Bronchial epithelial cell (primary cell): ENCODE data around the gene DIP2A. TPM values are rescaled to one million over a fixed set of nuclear protein-coding genes. Genes with fewer than 3 reads are reported as not detected.
A peak's percentile ranks its signal among the peaks of the same experiment; 100 is the strongest.

Experiments used
- DNase-seq: peaks from one replicate; pipeline ENCODE4 v3.0.0-alpha.2; 2010; ENCODE audit warnings: low read depth
- FAIRE-seq: peaks from 2 replicates; lab custom pipeline; 2011; peaks lifted over from hg19 to GRCh38; lab: Jason Lieb, UNC
- H3K27me3 ChIP-seq: 2 replicates; pipeline ENCODE4 v1.5.1; 2011; ENCODE audit warnings: low read length; ENCODE audit not compliant: control insufficient read depth, insufficient read depth
- H3K36me3 ChIP-seq: 2 replicates; pipeline ENCODE4 v1.5.1; 2011; ENCODE audit warnings: low read length; ENCODE audit not compliant: control insufficient read depth, insufficient read depth
- H3K4me3 ChIP-seq: 2 replicates; pipeline ENCODE4 v1.5.1; 2011; ENCODE audit warnings: mild to moderate bottlenecking, low read depth, low read length, control low read depth
- total RNA-seq: library from RNA; depleted of rRNA; stranded (reverse); fragments of >200 nt; gene quantifications from 2 replicates; pipeline ENCODE4 v1.2.1, GENCODE V29; 2014
- TF ChIP-seq, protein P1 (sequence below): IDR thresholded peaks from 2 replicates; pipeline ENCODE4 v1.5.1; 2011; ENCODE audit warnings: mild to moderate bottlenecking, moderate library complexity, low read length, control low read depth, inconsistent platforms; ENCODE audit not compliant: insufficient read depth, severe bottlenecking

The DIP2A gene
- total RNA-seq, 1 donor from 2014 or later: 28.2 TPM

DNA sequence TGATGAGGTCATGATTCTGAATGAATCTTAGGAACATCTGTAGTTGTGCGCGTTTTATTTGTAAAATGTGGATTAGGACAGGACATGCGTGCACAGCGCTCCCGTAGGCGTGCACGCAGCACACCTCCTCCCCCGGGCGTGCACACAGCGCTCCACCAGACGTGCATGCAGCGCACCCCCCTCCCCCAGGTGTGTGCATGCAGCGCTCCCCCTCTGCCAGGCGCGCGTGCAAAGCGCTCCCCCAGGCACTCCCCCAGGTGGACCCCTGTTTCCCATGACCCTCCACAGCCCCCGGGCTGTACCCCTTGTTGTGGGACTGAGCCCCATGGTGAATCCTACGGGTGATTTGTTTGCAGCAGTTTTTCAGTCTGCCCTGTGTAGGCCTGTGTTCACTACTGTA lies 84.6 kb downstream of the DIP2A start:
- no peaks in the 10 kb centered on the region for H3K27me3 ChIP-seq
- DNase-seq (no peak), FAIRE-seq (no peak)
- H3K4me3 ChIP-seq: no peak overlapping the region
- TF ChIP-seq, protein P1, sequence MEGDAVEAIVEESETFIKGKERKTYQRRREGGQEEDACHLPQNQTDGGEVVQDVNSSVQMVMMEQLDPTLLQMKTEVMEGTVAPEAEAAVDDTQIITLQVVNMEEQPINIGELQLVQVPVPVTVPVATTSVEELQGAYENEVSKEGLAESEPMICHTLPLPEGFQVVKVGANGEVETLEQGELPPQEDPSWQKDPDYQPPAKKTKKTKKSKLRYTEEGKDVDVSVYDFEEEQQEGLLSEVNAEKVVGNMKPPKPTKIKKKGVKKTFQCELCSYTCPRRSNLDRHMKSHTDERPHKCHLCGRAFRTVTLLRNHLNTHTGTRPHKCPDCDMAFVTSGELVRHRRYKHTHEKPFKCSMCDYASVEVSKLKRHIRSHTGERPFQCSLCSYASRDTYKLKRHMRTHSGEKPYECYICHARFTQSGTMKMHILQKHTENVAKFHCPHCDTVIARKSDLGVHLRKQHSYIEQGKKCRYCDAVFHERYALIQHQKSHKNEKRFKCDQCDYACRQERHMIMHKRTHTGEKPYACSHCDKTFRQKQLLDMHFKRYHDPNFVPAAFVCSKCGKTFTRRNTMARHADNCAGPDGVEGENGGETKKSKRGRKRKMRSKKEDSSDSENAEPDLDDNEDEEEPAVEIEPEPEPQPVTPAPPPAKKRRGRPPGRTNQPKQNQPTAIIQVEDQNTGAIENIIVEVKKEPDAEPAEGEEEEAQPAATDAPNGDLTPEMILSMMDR: no peak
- peaks cover 19% of the 10 kb centered on the region for H3K36me3 ChIP-seq

DNA sequence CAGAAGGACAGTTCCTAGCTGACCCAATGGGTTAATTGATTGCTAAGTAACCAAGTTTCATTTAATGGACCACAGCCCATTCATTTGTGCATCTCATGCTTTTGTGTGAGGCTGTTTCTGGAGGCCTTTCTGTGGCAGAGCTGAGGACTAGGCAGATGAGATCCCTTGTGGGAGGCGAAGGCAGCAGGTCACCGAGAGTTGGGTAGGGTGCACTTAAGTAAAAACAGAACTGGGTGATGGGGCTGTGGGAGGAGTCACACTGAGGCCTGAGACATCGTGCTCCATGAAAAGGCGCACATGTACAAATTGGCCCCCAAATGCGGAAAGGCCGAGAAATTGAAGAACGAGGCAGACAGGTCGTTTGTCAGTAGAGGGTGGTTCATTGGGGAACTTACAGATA lies 85.3 kb downstream of the DIP2A start:
- Histone ChIP-seq H3K4me3 (no peak overlapping the region), H3K27me3 (no peaks in the 10 kb centered on the region), H3K36me3 (peaks cover 17% of the 10 kb centered on the region)
- FAIRE-seq (no peak), DNase-seq (no peak)
- TF ChIP-seq, protein P1: no peak

DNA sequence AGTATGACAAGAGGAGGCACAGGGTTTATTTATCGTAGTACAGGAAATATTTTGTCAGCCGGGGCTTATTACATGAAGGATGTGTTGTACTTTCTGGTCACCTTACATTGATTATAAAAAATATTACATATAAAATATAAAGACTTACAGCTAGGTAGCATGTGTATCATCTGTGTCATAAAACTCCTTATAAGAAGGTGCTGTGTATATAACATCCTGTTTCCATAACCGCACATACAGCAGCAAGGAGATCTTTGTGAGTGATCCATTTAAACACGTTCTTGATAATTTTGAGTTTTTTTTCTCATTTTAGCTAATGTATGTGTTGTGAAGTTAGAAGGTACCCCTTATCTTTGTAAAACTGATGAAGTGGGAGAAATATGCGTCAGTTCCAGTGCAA lies 86.1 kb downstream of the DIP2A start:
- H3K4me3 ChIP-seq: no peak overlapping the region
- FAIRE-seq (no peak), DNase-seq (no peak)
- H3K36me3 ChIP-seq: peaks cover 21% of the 10 kb centered on the region
- TF ChIP-seq, protein P1: no peak
- H3K27me3 ChIP-seq: no peaks in the 10 kb centered on the region

DNA sequence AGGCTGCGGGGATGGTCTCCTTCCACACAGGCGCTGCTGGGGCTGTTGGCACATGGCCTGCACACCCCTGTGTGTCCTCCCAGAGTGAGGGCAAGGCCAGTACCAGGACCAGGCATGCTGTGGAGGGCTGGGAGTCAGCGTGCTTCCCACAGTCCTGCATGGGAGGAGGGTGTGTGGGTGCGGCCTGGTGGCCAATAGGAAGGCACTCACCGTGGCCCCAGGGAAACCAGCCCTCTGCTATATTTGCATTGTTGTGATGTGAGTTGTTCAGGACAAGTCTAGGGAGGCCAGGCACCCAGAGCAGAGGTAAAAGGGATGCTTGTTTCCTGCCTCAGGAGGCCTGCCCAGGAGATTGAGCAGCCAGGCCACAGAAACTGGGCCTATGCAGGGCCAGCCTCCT lies 86.7 kb downstream of the DIP2A start:
- FAIRE-seq (no peak), DNase-seq (peak; percentile 92)
- TF ChIP-seq, protein P1: no peak
- peaks cover 21% of the 10 kb centered on the region for H3K36me3 ChIP-seq
- H3K27me3 ChIP-seq: no peaks in the 10 kb centered on the region
- H3K4me3 ChIP-seq: no peak overlapping the region

DNA sequence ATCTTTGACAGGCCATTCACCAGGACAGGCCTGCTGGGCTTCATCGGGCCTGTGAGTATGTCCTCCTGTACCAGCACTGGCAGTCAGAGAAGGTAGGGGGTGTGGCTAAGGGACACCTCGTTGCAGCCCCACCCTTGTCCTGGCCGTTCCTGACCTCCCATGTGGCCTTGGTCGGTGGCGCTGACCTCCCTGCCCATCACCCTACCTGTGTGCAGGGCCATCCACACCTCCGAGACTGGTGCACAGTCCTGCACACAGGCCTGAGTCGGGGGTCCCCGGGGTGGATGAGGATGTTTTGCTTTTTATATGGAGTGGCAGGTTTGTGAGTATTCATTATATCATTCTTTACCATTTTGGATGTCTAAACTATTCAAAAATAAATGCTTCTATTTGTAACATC lies 87.2 kb downstream of the DIP2A start:
- FAIRE-seq (no peak), DNase-seq (no peak)
- TF ChIP-seq, protein P1: no peak
- H3K36me3 ChIP-seq: peaks cover 24% of the 10 kb centered on the region
- H3K27me3 ChIP-seq: no peaks in the 10 kb centered on the region
- no peak overlapping the region for H3K4me3 ChIP-seq

DNA sequence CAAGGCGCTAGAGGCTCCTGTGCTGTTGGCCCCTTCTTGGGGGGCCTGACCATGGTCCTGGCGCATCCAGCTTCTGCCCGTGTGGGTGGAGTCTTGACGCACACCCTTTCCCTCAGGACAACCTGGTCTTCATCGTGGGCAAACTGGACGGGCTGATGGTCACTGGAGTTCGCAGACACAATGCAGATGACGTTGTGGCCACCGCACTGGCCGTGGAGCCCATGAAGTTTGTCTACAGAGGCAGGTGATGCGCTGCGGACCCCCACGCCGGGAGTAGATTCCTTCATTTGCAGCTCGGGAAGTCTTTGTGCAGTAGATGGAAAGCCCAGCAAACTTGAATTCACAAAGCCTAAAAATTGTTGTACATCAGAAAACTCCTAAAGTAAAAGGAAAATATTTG lies 88.1 kb downstream of the DIP2A start:
- H3K36me3 ChIP-seq: peaks cover 24% of the 10 kb centered on the region
- no peaks in the 10 kb centered on the region for H3K27me3 ChIP-seq
- DNase-seq (no peak), FAIRE-seq (no peak)
- TF ChIP-seq, protein P1: no peak
- no peak overlapping the region for H3K4me3 ChIP-seq
